Measurements from ENCODE around the gene MPPE1. TPM values are rescaled to one million over a fixed set of nuclear protein-coding genes. Genes with fewer than 3 reads are reported as not detected.

Gene MPPE1
- 15.7 to 17.8 TPM (median 16.6 TPM) in 5 replicates for total RNA-seq (2022; extraction: Qiagen RNA extraction)

GRCh38 chr18:11908182-11909060, at the start of gene MPPE1:
TSS of gene MPPE1 (minus strand) at chr18:11908317. CDS start at chr18:11897264, 11,053 bp downstream.

GRCh38 chr18:11851146-11851805, 56.8 kb downstream of the MPPE1 start, which contains the start of gene CHMP1B:
TSS of gene CHMP1B (plus strand) at chr18:11851413. CDS start at chr18:11851512, 99 bp downstream.

Other genes starting within 250 kb of the MPPE1 start
- 5.7 to 8.6 TPM (median 7.4 TPM) in 5 replicates for gene GNAL, start 219.1 kb downstream of the MPPE1 start, total RNA-seq (2022; extraction: Qiagen RNA extraction)
- gene CHMP1B, start 56.9 kb downstream of the MPPE1 start, total RNA-seq (2022; extraction: Qiagen RNA extraction): 39.9 to 49.0 TPM (median 41.2 TPM) in 5 replicates
- 79.5 to 101 TPM (median 92.6 TPM) in 5 replicates for gene IMPA2, start 73.2 kb upstream of the MPPE1 start, total RNA-seq (2022; extraction: Qiagen RNA extraction)
- gene ANKRD62, start 185.5 kb upstream of the MPPE1 start, total RNA-seq (2022; extraction: Qiagen RNA extraction): not detected in 5 replicates

Data from A549 treated with dexamethasone at 1 μM for 4 hours (cell line).